Right lobe of liver (tissue), 6 donors: Measurements from ENCODE around the gene WDR49. TPM values are rescaled to one million over a fixed set of nuclear protein-coding genes. Genes with fewer than 3 reads are reported as not detected.

Source experiments
- ATAC-seq, 4 donors: fragments of 200-7000 bp; cut with Tn5 transposase; one replicate each; pipeline ENCODE4 v1.9.1; 2020; ENCODE audit warnings: mild to moderate bottlenecking in 4 of 4, moderate library complexity in 4 of 4
- DNase-seq, 3 donors: peaks; one replicate each; pipeline ENCODE4 v3.0.0-alpha.2; 2020
- H3K27ac ChIP-seq, 3 donors: fragments of 200-600 bp; one replicate each; pipeline ENCODE4 v1.8.0; 2022
- H3K27me3 ChIP-seq, 2 donors: fragments of 200-600 bp; one replicate each; pipeline ENCODE4 v1.8.0; 2022
- H3K36me3 ChIP-seq, 4 donors: fragments of 200-600 bp; sonication (generic) in 1 of 4; one replicate each; pipeline versions ENCODE4 v1.5.1 to v1.8.0; 2017 to 2022; ENCODE audit warnings: control low read depth in 1 of 4
- H3K4me1 ChIP-seq, 4 donors: fragments of 200-600 bp; sonication (generic) in 1 of 4; one replicate each; pipeline versions ENCODE4 v1.5.1 to v1.8.0; 2017 to 2022; ENCODE audit warnings: control low read depth in 1 of 4
- H3K4me3 ChIP-seq, 3 donors: fragments of 200-600 bp; one replicate each; pipeline ENCODE4 v1.8.0; 2022
- H3K9me3 ChIP-seq, 4 donors: fragments of 200-600 bp; sonication (generic) in 1 of 4; one replicate each; pipeline versions ENCODE4 v1.5.1 to v1.8.0; 2017 to 2022; ENCODE audit warnings: control low read depth in 1 of 4
- CTCF ChIP-seq, 4 donors: fragments of 200-600 bp in 3 of 4; fragments of 450-650 bp in 1 of 4; IDR thresholded peaks; one replicate each; pipeline versions ENCODE4 v1.5.1 to v1.8.0; 2016 to 2022; ENCODE audit warnings: antibody characterized with exemption in 4 of 4, mild to moderate bottlenecking in 2 of 4
- POLR2A ChIP-seq: fragments of 450-650 bp; IDR thresholded peaks from one replicate; pipeline ENCODE4 v1.6.1; 2017; ENCODE audit warnings: antibody characterized with exemption, mild to moderate bottlenecking
- WGBS: methylation state at CpG from one replicate; pipeline ENCODE4 v1.1.6; 2018; ENCODE audit warnings: low coverage, low lambda C conversion rate; ENCODE audit not compliant: insufficient coverage; ENCODE audit errors: missing lambda C conversion rate; 5-methylcytosine and 5-hydroxymethylcytosine counted together
- intact Hi-C, 2 donors: fragments of 100-400 bp; cut with DNase I; formaldehyde crosslinking; loops; one replicate each; pipeline versions ENCODE4 v1.11.2 to v1.14.1; 2022
- total RNA-seq, 6 experiments: library from RNA; depleted of rRNA in 2 of 6; stranded (reverse); fragments of >200 nt in 2 of 6; fragmentation: NEBNext Ultra II Directional in 3 of 6; extraction: Animal tissue kit (Norgen Biotek cat#: 25700) in 3 of 6; gene quantifications; one replicate each; pipeline versions ENCODE4 v1.1.0 to v1.2.4, GENCODE V29; 2016 to 2023
- donor health status: DM: no; HTN: yes; CAD: no.
- donor health status: DM: no; HTN: no; CAD: no.
- donor health status: DM: no; HTN: no; CAD: no.
- donor health status: DM: no; HTN: yes; CAD: no.
- donor health status: DM: no; HTN: yes; CAD: no.

Gene WDR49
- total RNA-seq, 6 experiments from 2014 or later, result 0.16 TPM; not detected in 5

DNA sequence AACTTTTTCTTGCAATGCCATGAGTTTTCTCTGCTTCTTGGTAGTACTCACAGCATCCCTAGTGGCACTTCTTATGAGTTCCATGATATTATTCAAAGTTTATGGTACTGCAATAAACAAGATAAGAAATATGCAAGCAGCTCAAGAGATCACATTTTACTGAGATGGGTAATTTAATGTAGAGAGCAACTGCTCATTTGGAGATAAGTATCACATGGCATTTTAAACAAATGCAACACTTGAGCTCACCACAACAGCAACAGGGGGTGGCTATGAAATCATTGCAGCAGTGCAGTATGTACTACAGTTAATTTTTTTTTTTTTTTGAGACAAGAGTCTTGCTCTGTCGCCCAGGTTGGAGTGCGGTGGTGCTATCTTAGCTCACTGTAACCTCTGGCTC lies 85.1 kb downstream of the WDR49 start:
- ATAC-seq (no peak), DNase-seq (no peak)
- no peak for TF ChIP-seq CTCF (IDR thresholded peaks at IDR 0.05)
- TF ChIP-seq POLR2A, result no peak
- Histone ChIP-seq H3K4me1 (no peaks in the 10 kb centered on the region), H3K9me3 (no peaks in the 10 kb centered on the region), H3K36me3 (no peaks in the 10 kb centered on the region), H3K27me3 (no peaks in the 10 kb centered on the region), H3K27ac (no peak overlapping the region), H3K4me3 (no peak overlapping the region)
- intact Hi-C loops, result no loop called here
- WGBS, result 47% methylated on average over 2 of the region's 2 CpGs

DNA sequence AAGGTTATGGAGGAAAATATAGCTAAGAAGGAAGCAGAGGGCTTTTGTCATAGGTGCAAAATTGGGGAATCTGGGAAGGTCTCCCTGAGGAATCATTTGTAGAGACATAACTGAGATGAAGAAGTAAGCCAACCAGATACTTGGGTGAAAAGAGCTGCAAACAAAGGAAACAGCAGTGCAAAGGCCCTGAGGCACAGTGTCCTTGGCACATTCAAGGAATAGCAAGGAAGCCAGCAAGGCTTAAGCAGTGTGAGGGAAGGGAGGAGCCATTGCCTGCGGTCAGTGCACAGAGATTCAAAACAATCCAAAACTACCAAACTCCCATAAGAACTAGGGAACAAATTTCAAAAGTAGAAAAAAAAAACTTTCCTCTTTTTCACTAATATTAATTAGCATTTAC lies 88.3 kb downstream of the WDR49 start:
- intact Hi-C loops, result no loop called here
- WGBS, result 80% methylated on average over 1 of the region's 1 CpG
- Histone ChIP-seq H3K27ac (no peak overlapping the region), H3K27me3 (no peaks in the 10 kb centered on the region), H3K4me3 (no peak overlapping the region), H3K36me3 (no peaks in the 10 kb centered on the region), H3K9me3 (no peaks in the 10 kb centered on the region), H3K4me1 (no peaks in the 10 kb centered on the region)
- TF ChIP-seq POLR2A, result no peak
- TF ChIP-seq CTCF (IDR thresholded peaks at IDR 0.05), result no peak
- ATAC-seq (no peak), DNase-seq (no peak)

DNA sequence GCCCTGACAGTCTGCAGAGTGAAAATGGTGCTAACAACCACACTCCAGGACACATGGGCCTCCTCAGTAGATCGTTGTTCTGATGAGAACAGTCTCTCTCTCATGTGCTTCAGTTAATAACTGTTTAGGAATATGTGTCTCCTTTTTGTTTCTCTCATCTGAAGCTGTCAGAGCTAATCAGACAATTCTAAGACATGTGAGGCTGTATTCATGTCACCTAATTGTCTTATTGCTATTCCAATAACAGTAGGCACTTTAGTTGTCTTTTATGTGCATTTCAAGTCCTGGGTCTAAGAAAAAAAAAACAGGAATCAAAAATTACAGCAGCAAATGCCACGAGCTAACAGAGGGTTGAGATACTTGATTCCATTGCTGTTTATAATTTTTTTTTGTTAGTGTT lies 89.1 kb downstream of the WDR49 start:
- Histone ChIP-seq H3K36me3 (no peaks in the 10 kb centered on the region), H3K4me3 (no peak overlapping the region), H3K27ac (no peak overlapping the region), H3K4me1 (no peaks in the 10 kb centered on the region), H3K9me3 (no peaks in the 10 kb centered on the region), H3K27me3 (no peaks in the 10 kb centered on the region)
- no peak for ATAC-seq
- WGBS, result 17% methylated on average over 2 of the region's 2 CpGs
- intact Hi-C loops, result no loop called here
- DNase-seq, result no peak
- no peak for TF ChIP-seq CTCF (IDR thresholded peaks at IDR 0.05)
- TF ChIP-seq POLR2A, result no peak

- H3K4me3 ChIP-seq, result no peak overlapping the region
Observed at GRCh38 chr3:167559924-167560323, 93.8 kb downstream of the WDR49 start.

More at GRCh38 chr3:167559924-167560323, 93.8 kb downstream of the WDR49 start:
- no peak for TF ChIP-seq POLR2A
- no peak for TF ChIP-seq CTCF (IDR thresholded peaks at IDR 0.05)
- Histone ChIP-seq H3K4me1 (no peaks in the 10 kb centered on the region), H3K27ac (no peak overlapping the region), H3K36me3 (no peaks in the 10 kb centered on the region), H3K9me3 (no peaks in the 10 kb centered on the region), H3K27me3 (no peaks in the 10 kb centered on the region)
- intact Hi-C loops, result no loop called here
- no peak for DNase-seq
- WGBS, result 50% methylated on average over 4 of the region's 4 CpGs
- no peak for ATAC-seq
